ENCODE results near the gene ZNF417.

DNA sequence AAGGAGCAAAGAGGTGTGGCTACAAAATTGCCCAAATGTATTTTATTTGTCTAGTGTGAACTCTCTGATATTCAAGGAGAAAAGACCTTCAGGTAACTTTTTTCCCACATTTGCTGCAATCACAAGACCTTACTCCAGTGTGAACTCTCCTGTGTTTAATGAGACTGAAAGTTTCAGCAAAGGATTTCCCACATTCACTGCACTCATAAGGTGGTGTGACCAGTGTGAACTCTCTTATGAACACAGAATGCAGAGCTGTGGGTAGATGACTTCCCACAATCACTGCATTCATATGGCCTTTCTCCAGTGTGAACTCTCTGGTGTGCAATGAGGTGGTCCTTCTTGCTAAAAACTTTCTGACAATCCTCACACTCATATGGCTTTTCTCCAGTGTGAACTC is 43.9 kb downstream of the ZNF417 start:
- no peak for TF ChIP-seq POLR2AphosphoS5 (IDR thresholded peaks at IDR 0.05)
- TF ChIP-seq, protein P1, sequence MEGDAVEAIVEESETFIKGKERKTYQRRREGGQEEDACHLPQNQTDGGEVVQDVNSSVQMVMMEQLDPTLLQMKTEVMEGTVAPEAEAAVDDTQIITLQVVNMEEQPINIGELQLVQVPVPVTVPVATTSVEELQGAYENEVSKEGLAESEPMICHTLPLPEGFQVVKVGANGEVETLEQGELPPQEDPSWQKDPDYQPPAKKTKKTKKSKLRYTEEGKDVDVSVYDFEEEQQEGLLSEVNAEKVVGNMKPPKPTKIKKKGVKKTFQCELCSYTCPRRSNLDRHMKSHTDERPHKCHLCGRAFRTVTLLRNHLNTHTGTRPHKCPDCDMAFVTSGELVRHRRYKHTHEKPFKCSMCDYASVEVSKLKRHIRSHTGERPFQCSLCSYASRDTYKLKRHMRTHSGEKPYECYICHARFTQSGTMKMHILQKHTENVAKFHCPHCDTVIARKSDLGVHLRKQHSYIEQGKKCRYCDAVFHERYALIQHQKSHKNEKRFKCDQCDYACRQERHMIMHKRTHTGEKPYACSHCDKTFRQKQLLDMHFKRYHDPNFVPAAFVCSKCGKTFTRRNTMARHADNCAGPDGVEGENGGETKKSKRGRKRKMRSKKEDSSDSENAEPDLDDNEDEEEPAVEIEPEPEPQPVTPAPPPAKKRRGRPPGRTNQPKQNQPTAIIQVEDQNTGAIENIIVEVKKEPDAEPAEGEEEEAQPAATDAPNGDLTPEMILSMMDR (IDR thresholded peaks at IDR 0.05), result no peak

Measured in prostate gland (tissue), 2 donors.